Activated CD4-positive, alpha-beta memory T cell treated with anti-CD3 and anti-CD28 coated beads for 36 hours (primary cell): ENCODE measurements around the gene MAPK8IP3. TPM values are rescaled to one million over a fixed set of nuclear protein-coding genes. Genes with fewer than 3 reads are reported as not detected.
A peak's percentile ranks its signal among the peaks of the same experiment; 100 is the strongest.
"Not testable (repeated sequence)": the region's sequence is repeated elsewhere in the genome, so short reads cannot be mapped to it uniquely, and the experiment has no call there.

Experiments used
- CTCF ChIA-PET: fragments of 350-600 bp; sonication (Branson Sonifier 250); formaldehyde crosslinking; loops from one replicate; lab custom pipeline; 2021; ENCODE audit warnings: antibody characterized with exemption, inconsistent platforms; lab: Charles Lee
- POLR2A ChIA-PET: fragments of 350-600 bp; sonication (Branson Sonifier 250); formaldehyde crosslinking; loops from one replicate; lab custom pipeline; 2021; ENCODE audit warnings: antibody characterized with exemption; lab: Charles Lee
- DNase-seq: peaks from one replicate; pipeline ENCODE4 v3.0.0-alpha.2; 2020
- H3K27ac Mint-ChIP-seq: one replicate; pipeline ENCODE4 v1.8.0; 2021; ENCODE audit warnings: mixed read lengths
- H3K27me3 Mint-ChIP-seq: one replicate; pipeline ENCODE4 v1.8.0; 2021; ENCODE audit warnings: mixed read lengths
- H3K36me3 Mint-ChIP-seq: one replicate; pipeline ENCODE4 v1.8.0; 2021; ENCODE audit warnings: mixed read lengths
- H3K4me1 Mint-ChIP-seq: one replicate; pipeline ENCODE4 v1.8.0; 2021; ENCODE audit warnings: low read depth, mixed read lengths
- H3K4me3 Mint-ChIP-seq: one replicate; pipeline ENCODE4 v1.8.0; 2021; ENCODE audit warnings: mild to moderate bottlenecking, mixed read lengths
- H3K9me3 Mint-ChIP-seq: one replicate; pipeline ENCODE4 v1.8.0; 2021; ENCODE audit warnings: mixed read lengths
- intact Hi-C: fragments of 100-400 bp; cut with micrococcal nuclease; formaldehyde crosslinking; loops from one replicate; pipeline ENCODE4 v1.15.1; 2023
- total RNA-seq, 2 experiments: library from RNA; stranded (reverse); gene quantifications; one replicate each; pipeline ENCODE4 v1.2.3, GENCODE V29; 2021

Gene MAPK8IP3
- total RNA-seq, 2 experiments from 2014 or later: 51.7 to 56.8 TPM

- Mint-ChIP-seq H3K36me3 (no peaks in the 10 kb centered on the region), H3K27ac (no peak overlapping the region), H3K4me1 (peaks cover 14% of the 10 kb centered on the region), H3K4me3 (no peak overlapping the region), H3K27me3 (no peaks in the 10 kb centered on the region), H3K9me3 (no peaks in the 10 kb centered on the region)
- no peak for DNase-seq
- POLR2A ChIA-PET: no interaction called here
- CTCF ChIA-PET: no interaction called here
- intact Hi-C loops: no loop called here
These were observed 7.9 kb downstream of the MAPK8IP3 start for GRCh38 chr16:1713933-1714332.

DNA sequence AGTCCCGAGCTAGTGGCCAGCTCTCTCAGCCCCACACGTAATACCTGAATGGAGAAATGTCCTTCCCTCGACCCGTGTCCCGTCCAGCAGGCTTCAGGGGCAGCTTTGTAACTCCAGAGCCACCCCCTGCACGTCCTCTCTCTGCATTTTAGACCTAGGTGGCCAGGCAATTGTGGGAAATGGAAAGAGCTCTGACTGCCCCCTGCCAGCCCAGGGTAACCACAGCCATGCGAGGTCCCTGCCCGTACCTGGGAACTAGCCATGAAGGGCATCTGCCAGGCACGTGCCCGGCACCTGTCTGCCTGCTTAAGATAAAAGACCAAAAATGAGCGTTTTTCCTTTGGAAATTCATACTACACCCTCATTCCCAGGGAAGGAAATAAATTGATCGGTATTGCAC is 9.2 kb downstream of the MAPK8IP3 start:
- Mint-ChIP-seq H3K27me3 (no peaks in the 10 kb centered on the region), H3K9me3 (no peaks in the 10 kb centered on the region), H3K4me1 (peaks cover 5% of the 10 kb centered on the region), H3K36me3 (peaks cover under 1% of the 10 kb centered on the region), H3K27ac (no peak overlapping the region), H3K4me3 (no peak overlapping the region)
- CTCF ChIA-PET: interaction anchor here (1.1 kb wide), 1 partner anchor 9 kb away, joined by 8 read pairs; the partner anchor contains the start of gene MAPK8IP3
- intact Hi-C loops: no loop called here
- DNase-seq: no peak
- POLR2A ChIA-PET: no interaction called here

DNA sequence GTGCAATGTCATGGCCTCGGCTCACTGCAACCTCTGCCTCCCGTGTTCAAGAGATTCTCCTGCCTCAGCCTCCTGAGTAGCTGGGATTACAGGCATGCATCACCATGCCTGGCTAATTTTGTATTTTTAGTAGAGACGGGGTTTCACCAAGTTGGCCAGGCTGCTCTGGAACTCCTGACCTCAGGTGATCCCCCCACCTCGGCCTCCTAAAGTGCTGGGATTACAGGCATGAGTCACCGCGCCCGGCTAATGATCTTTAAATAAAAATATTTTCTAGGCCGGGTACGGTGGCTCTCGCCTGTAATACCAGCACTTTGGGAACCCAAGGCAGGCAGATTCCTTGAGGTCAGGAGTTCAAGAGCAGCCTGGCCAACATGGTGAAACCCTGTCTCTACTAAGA is 12.2 kb downstream of the MAPK8IP3 start:
- H3K27ac Mint-ChIP-seq, H3K4me3 Mint-ChIP-seq, intact Hi-C loops, H3K36me3 Mint-ChIP-seq, DNase-seq, POLR2A ChIA-PET, H3K9me3 Mint-ChIP-seq, H3K27me3 Mint-ChIP-seq: not testable (repeated sequence)
- CTCF ChIA-PET: interaction anchor here (2.3 kb wide), 1 partner anchor 12 kb away, joined by 6 read pairs; the partner anchor contains the start of gene MAPK8IP3
- peaks cover 22% of the 10 kb centered on the region for H3K4me1 Mint-ChIP-seq

DNA sequence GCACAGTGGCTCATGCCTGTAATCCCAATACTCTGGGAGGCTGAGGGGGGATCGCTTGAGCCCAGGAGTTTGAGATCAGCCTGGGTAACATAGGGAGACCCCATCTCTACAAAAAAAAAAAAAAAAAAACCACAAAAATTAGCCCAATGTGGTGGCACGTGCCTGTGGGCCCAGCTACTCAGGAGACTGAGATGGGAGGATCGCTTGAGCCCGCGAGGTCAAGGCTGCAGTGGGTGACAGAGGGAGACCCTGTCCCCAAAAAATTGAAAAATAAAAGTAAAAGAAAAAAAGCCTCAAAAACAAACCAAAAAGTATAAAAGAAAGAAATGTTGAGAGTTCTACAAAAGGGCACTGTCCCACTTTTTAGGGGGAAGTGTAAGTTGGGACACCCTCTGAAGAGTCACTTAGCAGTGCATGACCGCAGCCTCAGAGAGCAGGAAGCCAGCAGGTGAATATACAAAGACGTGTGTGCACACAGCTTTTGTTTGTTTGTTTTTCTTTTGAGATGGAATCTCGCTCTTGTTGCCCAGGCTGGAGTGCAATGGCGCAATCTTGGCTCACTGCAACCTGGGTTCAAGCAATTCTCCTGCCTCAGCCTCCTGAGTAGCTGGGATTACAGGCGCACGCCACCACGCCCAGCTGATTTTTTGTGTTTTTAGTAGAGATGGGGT is 13.7 kb downstream of the MAPK8IP3 start:
- DNase-seq, POLR2A ChIA-PET, H3K36me3 Mint-ChIP-seq, H3K4me3 Mint-ChIP-seq, intact Hi-C loops, H3K27ac Mint-ChIP-seq, H3K9me3 Mint-ChIP-seq, H3K27me3 Mint-ChIP-seq: not testable (repeated sequence)
- peaks cover 24% of the 10 kb centered on the region for H3K4me1 Mint-ChIP-seq
- CTCF ChIA-PET: interaction anchor here (0.6 to 2.3 kb wide), 2 partner anchors 14 to 710 kb away, joined by 3 to 6 read pairs; partner anchors contain the start of genes CCNF and MAPK8IP3

DNA sequence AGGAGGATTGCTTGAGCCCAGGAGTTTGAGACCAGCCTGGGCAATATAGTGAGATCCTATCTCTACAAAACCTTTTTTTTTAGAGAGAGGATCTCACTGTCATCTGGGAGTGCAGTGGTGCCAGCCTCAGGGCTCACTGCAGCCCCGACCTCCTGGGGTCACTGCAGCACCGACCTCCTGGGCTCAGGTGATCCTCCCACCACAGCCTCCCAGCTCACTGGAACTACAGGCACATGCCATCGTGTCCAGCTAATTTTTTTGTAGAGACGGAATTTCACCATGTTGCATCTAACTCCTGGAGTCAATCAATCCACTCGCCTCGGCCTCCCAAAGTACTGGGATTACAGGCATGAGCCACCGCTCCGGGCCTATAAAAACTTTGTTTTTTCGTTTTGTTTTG is 15.4 kb downstream of the MAPK8IP3 start:
- H3K27ac Mint-ChIP-seq: no peak overlapping the region
- intact Hi-C loops: no loop called here
- no peaks in the 10 kb centered on the region for H3K27me3 Mint-ChIP-seq
- CTCF ChIA-PET: interaction anchor here (0.6 kb wide), 1 partner anchor 93 kb away, joined by 3 read pairs; no protein-coding TSS in a partner anchor
- H3K4me3 Mint-ChIP-seq: no peak overlapping the region
- no peak for DNase-seq
- H3K9me3 Mint-ChIP-seq: no peaks in the 10 kb centered on the region
- H3K36me3 Mint-ChIP-seq: peaks cover 2% of the 10 kb centered on the region
- H3K4me1 Mint-ChIP-seq: peaks cover 24% of the 10 kb centered on the region
- POLR2A ChIA-PET: no interaction called here

GRCh38 chr16:1723450-1724147 is 17.6 kb downstream of the MAPK8IP3 start:
- no peak overlapping the region for H3K4me3 Mint-ChIP-seq
- POLR2A ChIA-PET: no interaction called here
- intact Hi-C loops: loop anchor here (1.0 kb wide), 1 partner anchor 45 kb away; the partner anchor contains the start of gene JPT2

DNA sequence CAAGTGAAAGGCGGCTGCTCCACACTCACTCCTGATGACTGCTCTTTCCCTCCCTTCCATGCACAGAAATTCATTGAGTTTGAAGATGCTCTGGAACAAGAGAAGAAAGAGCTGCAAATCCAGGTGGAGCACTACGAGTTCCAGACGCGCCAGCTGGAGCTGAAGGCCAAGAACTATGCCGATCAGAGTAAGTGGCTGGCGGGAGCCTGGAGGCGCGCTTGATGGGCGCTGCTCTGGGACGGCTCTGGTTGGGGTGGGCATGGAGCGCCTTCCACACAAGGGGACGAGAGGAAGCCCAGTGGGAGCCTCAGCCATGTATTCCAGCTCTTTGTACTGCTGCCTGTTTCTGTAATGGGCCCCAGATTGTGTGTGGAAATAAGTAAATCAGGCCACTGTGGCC is 18.5 kb downstream of the MAPK8IP3 start:
- Mint-ChIP-seq H3K4me3 (no peak overlapping the region), H3K27me3 (no peaks in the 10 kb centered on the region), H3K36me3 (peaks cover 9% of the 10 kb centered on the region), H3K27ac (no peak overlapping the region), H3K9me3 (no peaks in the 10 kb centered on the region), H3K4me1 (peaks cover 24% of the 10 kb centered on the region)
- intact Hi-C loops: no loop called here
- DNase-seq: no peak
- POLR2A ChIA-PET: no interaction called here
- CTCF ChIA-PET: interaction anchor here (0.6 to 2.6 kb wide), 7 partner anchors 8 to 1013 kb away, joined by 3 to 11 read pairs (median 4); no protein-coding TSS in a partner anchor

More at GRCh38 chr16:1723450-1724147, 17.6 kb downstream of the MAPK8IP3 start:
- CTCF ChIA-PET: interaction anchor here (0.7 to 2.6 kb wide), 18 partner anchors 9 to 360 kb away, joined by 3 to 11 read pairs (median 3); partner anchors contain the start of genes JPT2, NUBP2 and SPSB3
- Mint-ChIP-seq H3K9me3 (no peaks in the 10 kb centered on the region), H3K36me3 (peaks cover 5% of the 10 kb centered on the region), H3K27ac (peak overlapping the region; percentile 49), H3K4me1 (peaks cover 24% of the 10 kb centered on the region), H3K27me3 (no peaks in the 10 kb centered on the region)
- DNase-seq: peak; percentile 53

GRCh38 chr16:1726661-1727502 is 20.9 kb downstream of the MAPK8IP3 start:
- POLR2A ChIA-PET: no interaction called here
- H3K27me3 Mint-ChIP-seq: no peaks in the 10 kb centered on the region
- no peak overlapping the region for H3K4me3 Mint-ChIP-seq
- H3K36me3 Mint-ChIP-seq: peaks cover 7% of the 10 kb centered on the region
- CTCF ChIA-PET: interaction anchor here (1.0 kb wide), 1 partner anchor 21 kb away, joined by 7 read pairs; the partner anchor contains the start of gene MAPK8IP3
- DNase-seq: no peak
- no peak overlapping the region for H3K27ac Mint-ChIP-seq
- intact Hi-C loops: no loop called here
- H3K9me3 Mint-ChIP-seq: no peaks in the 10 kb centered on the region
- peaks cover 18% of the 10 kb centered on the region for H3K4me1 Mint-ChIP-seq

DNA sequence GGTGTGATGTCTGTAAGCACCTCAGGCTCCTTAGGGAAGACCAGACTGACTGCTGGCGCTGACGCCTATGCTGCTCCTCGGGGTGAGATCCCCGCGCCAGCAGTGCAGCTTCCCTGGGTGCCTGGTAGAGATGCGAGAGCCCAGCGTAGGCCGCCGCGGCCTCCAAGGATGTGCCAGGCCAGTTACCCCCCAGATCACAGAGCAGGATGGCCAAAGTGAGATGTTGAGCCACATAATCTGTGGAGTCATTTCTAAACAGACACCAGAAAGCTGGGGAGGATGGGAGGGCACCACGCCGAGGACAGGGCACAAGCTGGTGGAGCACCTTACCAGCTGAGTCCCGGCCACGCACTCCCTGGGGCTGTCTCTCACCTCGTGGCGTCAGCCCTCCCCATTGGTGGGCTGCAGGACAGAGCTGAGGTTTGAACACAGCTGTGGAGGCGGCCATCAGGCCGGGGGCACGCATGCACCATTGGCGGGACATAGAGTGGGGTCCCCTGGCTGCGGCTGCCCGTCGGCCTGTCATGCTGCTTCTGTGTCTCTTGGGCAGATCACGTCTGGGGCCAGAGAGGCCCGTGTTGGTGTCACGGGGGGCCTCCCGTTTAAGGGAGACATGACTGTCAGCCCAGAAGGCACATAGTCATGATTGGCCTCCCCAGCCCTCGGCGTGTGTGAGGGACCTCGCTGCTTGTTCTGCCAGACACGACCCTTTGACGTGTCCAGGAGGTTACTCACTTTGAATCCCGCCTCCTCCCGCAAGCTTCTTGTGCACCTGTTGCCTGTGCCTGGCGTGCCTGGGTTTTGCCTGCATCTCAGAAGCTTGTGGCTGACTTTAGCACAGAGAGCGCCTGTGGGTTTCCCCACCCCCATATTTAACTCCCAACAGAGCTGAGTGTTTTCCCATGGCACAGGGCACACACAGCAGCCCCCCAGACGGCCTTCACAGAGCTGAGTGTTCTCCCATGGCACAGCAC is 21.9 kb downstream of the MAPK8IP3 start:
- CTCF ChIA-PET: no interaction called here
- POLR2A ChIA-PET: no interaction called here
- H3K27ac Mint-ChIP-seq: no peak overlapping the region
- no peak for DNase-seq
- H3K27me3 Mint-ChIP-seq: no peaks in the 10 kb centered on the region
- no peaks in the 10 kb centered on the region for H3K9me3 Mint-ChIP-seq
- no peak overlapping the region for H3K4me3 Mint-ChIP-seq
- H3K36me3 Mint-ChIP-seq: peaks cover 7% of the 10 kb centered on the region
- intact Hi-C loops: no loop called here
- H3K4me1 Mint-ChIP-seq: peaks cover 9% of the 10 kb centered on the region

GRCh38 chr16:1729026-1729425 is 23.0 kb downstream of the MAPK8IP3 start:
- Mint-ChIP-seq H3K9me3 (no peaks in the 10 kb centered on the region), H3K27ac (no peak overlapping the region), H3K4me3 (no peak overlapping the region), H3K27me3 (no peaks in the 10 kb centered on the region), H3K36me3 (peaks cover 7% of the 10 kb centered on the region), H3K4me1 (no peaks in the 10 kb centered on the region)
- ChIA-PET CTCF (no interaction called here), POLR2A (no interaction called here)
- intact Hi-C loops: no loop called here
- no peak for DNase-seq

GRCh38 chr16:1729445-1729844 is 23.4 kb downstream of the MAPK8IP3 start:
- Mint-ChIP-seq H3K9me3 (no peaks in the 10 kb centered on the region), H3K4me1 (no peaks in the 10 kb centered on the region), H3K36me3 (peaks cover 7% of the 10 kb centered on the region), H3K27me3 (no peaks in the 10 kb centered on the region), H3K4me3 (no peak overlapping the region), H3K27ac (no peak overlapping the region)
- ChIA-PET CTCF (interaction anchor here (1.3 kb wide), 1 partner anchor 24 kb away, joined by 8 read pairs; the partner anchor contains the start of gene MAPK8IP3), POLR2A (no interaction called here)
- DNase-seq: no peak
- intact Hi-C loops: no loop called here
